Right atrium auricular region (tissue), 2 donors: Measurements from ENCODE around the gene GLO1. TPM values are rescaled to one million over a fixed set of nuclear protein-coding genes. Genes with fewer than 3 reads are reported as not detected.

ENCODE experiments used
- DNase-seq: peaks from one replicate; pipeline ENCODE4 v3.0.0-alpha.2; 2019; ENCODE audit warnings: low spot score
- H3K27ac ChIP-seq, 2 donors: fragments of 200-600 bp; sonication (generic); 1 replicate in 1 of 2; 2 replicates in 1 of 2; pipeline ENCODE4 v1.5.1; 2016 to 2019
- H3K27me3 ChIP-seq, 2 donors: fragments of 200-600 bp; sonication (generic); one replicate each; pipeline versions ENCODE4 v1.5.1 to v1.6.0; 2017 to 2019
- H3K36me3 ChIP-seq: fragments of 200-600 bp; sonication (generic); one replicate; pipeline ENCODE4 v1.5.1; 2016
- H3K4me1 ChIP-seq, 2 donors: fragments of 200-600 bp; sonication (generic); one replicate each; pipeline versions ENCODE4 v1.5.1 to v1.6.0; 2017 to 2019
- H3K4me3 ChIP-seq, 2 donors: fragments of 200-600 bp; sonication (generic); 1 replicate in 1 of 2; 2 replicates in 1 of 2; pipeline ENCODE4 v1.5.1; 2017 to 2019; ENCODE audit warnings: mild to moderate bottlenecking in 1 of 2, moderate library complexity in 1 of 2
- H3K9me3 ChIP-seq, 2 donors: fragments of 200-600 bp; sonication (generic); one replicate each; pipeline ENCODE4 v1.5.1; 2019
- total RNA-seq, 2 donors: library from RNA; depleted of rRNA; stranded (reverse); fragments of >200 nt; gene quantifications; one replicate each; pipeline ENCODE4 v1.1.0, GENCODE V29; 2016
- TF ChIP-seq, protein P1 (sequence below), 2 donors: fragments of 200-600 bp; sonication (generic); IDR thresholded peaks; one replicate each; pipeline ENCODE4 v1.5.1; 2019; ENCODE audit warnings: antibody characterized with exemption in 2 of 2

The GLO1 gene
- total RNA-seq, 2 donors from 2014 or later: 95.6 to 137 TPM

DNA sequence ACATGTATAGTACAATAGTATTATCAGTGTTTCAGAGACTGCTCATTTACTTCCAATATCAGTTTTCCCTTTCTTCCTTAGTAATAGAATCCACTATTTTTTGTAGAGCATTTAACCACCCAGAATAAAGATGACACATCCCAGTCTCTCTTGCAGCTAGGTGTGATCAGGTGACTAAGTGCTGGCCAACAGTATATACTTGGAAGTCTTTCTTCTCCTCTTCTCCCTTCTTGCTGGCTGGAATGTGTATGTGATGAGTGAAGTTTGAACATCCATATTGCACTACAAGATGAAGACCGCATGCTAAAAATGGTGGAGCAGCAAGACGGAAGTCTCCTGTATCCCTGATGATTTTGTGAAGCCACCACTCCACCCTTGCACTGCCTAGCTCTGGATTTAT is 48.7 kb downstream of the GLO1 start:
- DNase-seq: no peak
- H3K4me3 ChIP-seq: no peak overlapping the region
- no peaks in the 10 kb centered on the region for H3K36me3 ChIP-seq
- TF ChIP-seq, protein P1, sequence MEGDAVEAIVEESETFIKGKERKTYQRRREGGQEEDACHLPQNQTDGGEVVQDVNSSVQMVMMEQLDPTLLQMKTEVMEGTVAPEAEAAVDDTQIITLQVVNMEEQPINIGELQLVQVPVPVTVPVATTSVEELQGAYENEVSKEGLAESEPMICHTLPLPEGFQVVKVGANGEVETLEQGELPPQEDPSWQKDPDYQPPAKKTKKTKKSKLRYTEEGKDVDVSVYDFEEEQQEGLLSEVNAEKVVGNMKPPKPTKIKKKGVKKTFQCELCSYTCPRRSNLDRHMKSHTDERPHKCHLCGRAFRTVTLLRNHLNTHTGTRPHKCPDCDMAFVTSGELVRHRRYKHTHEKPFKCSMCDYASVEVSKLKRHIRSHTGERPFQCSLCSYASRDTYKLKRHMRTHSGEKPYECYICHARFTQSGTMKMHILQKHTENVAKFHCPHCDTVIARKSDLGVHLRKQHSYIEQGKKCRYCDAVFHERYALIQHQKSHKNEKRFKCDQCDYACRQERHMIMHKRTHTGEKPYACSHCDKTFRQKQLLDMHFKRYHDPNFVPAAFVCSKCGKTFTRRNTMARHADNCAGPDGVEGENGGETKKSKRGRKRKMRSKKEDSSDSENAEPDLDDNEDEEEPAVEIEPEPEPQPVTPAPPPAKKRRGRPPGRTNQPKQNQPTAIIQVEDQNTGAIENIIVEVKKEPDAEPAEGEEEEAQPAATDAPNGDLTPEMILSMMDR (IDR thresholded peaks at IDR 0.05): no peak
- no peak overlapping the region for H3K27ac ChIP-seq
- H3K27me3 ChIP-seq: no peaks in the 10 kb centered on the region
- H3K9me3 ChIP-seq: no peaks in the 10 kb centered on the region
- H3K4me1 ChIP-seq: no peaks in the 10 kb centered on the region

- H3K27ac ChIP-seq: no peak overlapping the region
Observed at GRCh38 chr6:38651121-38651784, 51.7 kb downstream of the GLO1 start.

GRCh38 chr6:38650207-38650752 is 52.7 kb downstream of the GLO1 start:
- TF ChIP-seq, protein P1 (IDR thresholded peaks at IDR 0.05): no peak
- H3K4me3 ChIP-seq: no peak overlapping the region
- H3K4me1 ChIP-seq: no peaks in the 10 kb centered on the region
- no peak for DNase-seq
- no peaks in the 10 kb centered on the region for H3K36me3 ChIP-seq
- H3K27ac ChIP-seq: no peak overlapping the region
- no peaks in the 10 kb centered on the region for H3K27me3 ChIP-seq
- H3K9me3 ChIP-seq: no peaks in the 10 kb centered on the region

More at GRCh38 chr6:38651121-38651784, 51.7 kb downstream of the GLO1 start:
- H3K4me3 ChIP-seq: no peak overlapping the region
- TF ChIP-seq, protein P1 (IDR thresholded peaks at IDR 0.05): no peak
- no peak for DNase-seq
- no peaks in the 10 kb centered on the region for H3K27me3 ChIP-seq
- H3K36me3 ChIP-seq: no peaks in the 10 kb centered on the region
- no peaks in the 10 kb centered on the region for H3K9me3 ChIP-seq
- no peaks in the 10 kb centered on the region for H3K4me1 ChIP-seq

- no peak for DNase-seq
- Histone ChIP-seq H3K9me3 (no peaks in the 10 kb centered on the region), H3K4me1 (peaks cover 0 to 4% of the 10 kb centered on the region in 2 donors), H3K27me3 (no peaks in the 10 kb centered on the region), H3K27ac (no peak overlapping the region), H3K4me3 (no peak overlapping the region), H3K36me3 (no peaks in the 10 kb centered on the region)
- TF ChIP-seq, protein P1 (IDR thresholded peaks at IDR 0.05): no peak
Observed at GRCh38 chr6:38649744-38650143, 53.2 kb downstream of the GLO1 start.

GRCh38 chr6:38648629-38649028 is 54.3 kb downstream of the GLO1 start:
- H3K4me3 ChIP-seq: no peak overlapping the region
- H3K27me3 ChIP-seq: no peaks in the 10 kb centered on the region
- DNase-seq: no peak
- no peaks in the 10 kb centered on the region for H3K36me3 ChIP-seq
- H3K9me3 ChIP-seq: no peaks in the 10 kb centered on the region
- H3K27ac ChIP-seq: no peak overlapping the region
- peaks cover 0 to 7% of the 10 kb centered on the region in 2 donors for H3K4me1 ChIP-seq
- TF ChIP-seq, protein P1 (IDR thresholded peaks at IDR 0.05): no peak
